GM23338 (cell line): ENCODE measurements around the gene ZDHHC4. TPM values are rescaled to one million over a fixed set of nuclear protein-coding genes. Genes with fewer than 3 reads are reported as not detected.
A peak's percentile ranks its signal among the peaks of the same experiment; 100 is the strongest.

Source experiments
- ATAC-seq: fragments of 200-7000 bp; cut with Tn5 transposase; 3 replicates; pipeline ENCODE4 v1.9.1; 2020
- DNase-seq: peaks from one replicate; pipeline ENCODE4 v3.0.0-alpha.2; 2015; ENCODE audit warnings: low spot score
- H2AFZ ChIP-seq: fragments of 200-600 bp; sonication (generic); 2 replicates; pipeline ENCODE4 v1.8.0; 2016; ENCODE audit warnings: antibody characterized with exemption, mild to moderate bottlenecking, moderate library complexity
- H3F3A ChIP-seq: fragments of 200-600 bp; sonication (generic); replicated peaks from 2 replicates; pipeline ENCODE4 v1.8.0; 2017; ENCODE audit warnings: antibody characterized with exemption, mixed run types, low read depth
- H3K27ac ChIP-seq: fragments of 200-600 bp; sonication (generic); 2 replicates; pipeline ENCODE4 v1.6.1; 2016; ENCODE audit warnings: low read depth
- H3K27me3 ChIP-seq: fragments of 200-600 bp; sonication (generic); 2 replicates; pipeline ENCODE4 v1.8.0; 2016; ENCODE audit warnings: mild to moderate bottlenecking, mixed run types, moderate library complexity; ENCODE audit not compliant: insufficient read depth
- H3K36me3 ChIP-seq: fragments of 200-600 bp; sonication (generic); 2 replicates; pipeline ENCODE4 v1.8.0; 2016; ENCODE audit warnings: mild to moderate bottlenecking; ENCODE audit not compliant: insufficient read depth
- H3K4me1 ChIP-seq: fragments of 200-600 bp; sonication (generic); 2 replicates; pipeline ENCODE4 v1.8.0; 2016; ENCODE audit warnings: mild to moderate bottlenecking, moderate library complexity; ENCODE audit not compliant: insufficient read depth
- H3K4me2 ChIP-seq: fragments of 200-600 bp; sonication (generic); 2 replicates; pipeline ENCODE4 v1.7.1; 2017; ENCODE audit warnings: mixed run types
- H3K4me3 ChIP-seq: fragments of 200-600 bp; sonication (generic); 2 replicates; pipeline ENCODE4 v1.6.1; 2016; ENCODE audit warnings: mixed run types
- H3K79me2 ChIP-seq: fragments of 200-600 bp; sonication (generic); replicated peaks from 2 replicates; pipeline ENCODE4 v1.8.0; 2017; ENCODE audit warnings: mild to moderate bottlenecking; ENCODE audit not compliant: insufficient read depth
- H3K9me2 ChIP-seq: fragments of 200-600 bp; sonication (generic); 2 replicates; pipeline ENCODE4 v1.8.0; 2017; ENCODE audit not compliant: insufficient read depth
- H4K20me1 ChIP-seq: fragments of 200-600 bp; sonication (generic); replicated peaks from 2 replicates; pipeline ENCODE4 v1.8.0; 2017; ENCODE audit warnings: mild to moderate bottlenecking; ENCODE audit not compliant: insufficient read depth
- H3K27ac Mint-ChIP-seq: 2 replicates; pipeline ENCODE4 v1.8.0; 2020; ENCODE audit warnings: inconsistent platforms, mild to moderate bottlenecking, moderate library complexity, mixed read lengths
- H3K27me3 Mint-ChIP-seq: 3 replicates; pipeline ENCODE4 v1.8.0; 2022; ENCODE audit warnings: low read depth, mild to moderate bottlenecking, moderate library complexity, mixed read lengths, inconsistent platforms; ENCODE audit not compliant: insufficient read depth, poor library complexity
- H3K36me3 Mint-ChIP-seq: 3 replicates; pipeline ENCODE4 v1.8.0; 2021; ENCODE audit warnings: low read depth, mild to moderate bottlenecking, inconsistent platforms, moderate library complexity, mixed read lengths
- H3K4me1 Mint-ChIP-seq: 3 replicates; pipeline ENCODE4 v1.8.0; 2020; ENCODE audit warnings: mild to moderate bottlenecking, inconsistent platforms, mixed read lengths
- H3K4me3 Mint-ChIP-seq: 3 replicates; pipeline ENCODE4 v1.8.0; 2021; ENCODE audit warnings: moderate library complexity, mild to moderate bottlenecking, inconsistent platforms, mixed read lengths
- H3K9me3 Mint-ChIP-seq: 3 replicates; pipeline ENCODE4 v1.8.0; 2020; ENCODE audit warnings: moderate library complexity, mild to moderate bottlenecking, inconsistent platforms, mixed read lengths
- EZH2 ChIP-seq: fragments of 200-600 bp; sonication (generic); IDR thresholded peaks from one replicate; pipeline ENCODE4 v1.8.0; 2017; ENCODE audit warnings: antibody characterized with exemption, mild to moderate bottlenecking, low read depth; ENCODE audit not compliant: unreplicated experiment
- JUNB ChIP-seq: IDR thresholded peaks from one replicate; pipeline ENCODE4 v1.6.1; 2016; ENCODE audit warnings: antibody characterized with exemption; ENCODE audit not compliant: unreplicated experiment
- POLR2AphosphoS5 ChIP-seq: IDR thresholded peaks from 2 replicates; pipeline ENCODE4 v1.6.1; 2016; ENCODE audit warnings: antibody characterized with exemption, low read depth
- STAT1 ChIP-seq: IDR thresholded peaks from one replicate; pipeline ENCODE4 v1.6.1; 2016; ENCODE audit warnings: antibody characterized with exemption; ENCODE audit not compliant: unreplicated experiment
- ZNF114 ChIP-seq: fragments of 250-450 bp; sonication (Bioruptor Pico); IDR thresholded peaks from 2 replicates; pipeline ENCODE4 v1.5.0; 2020; ENCODE audit warnings: mild to moderate bottlenecking, moderate library complexity
- ZNF331 ChIP-seq: fragments of 250-450 bp; sonication (Bioruptor Pico); IDR thresholded peaks from 2 replicates; pipeline ENCODE4 v1.5.0; 2020; ENCODE audit warnings: low read depth, mild to moderate bottlenecking, moderate library complexity
- polyA plus RNA-seq: library from polyadenylated mRNA; unstranded; fragments of >200 nt; fragmentation: Nextera tagmentation; extraction: Ambion mirVana; gene quantifications from 2 replicates; pipeline ENCODE4 v1.2.1, GENCODE V29; 2016
- total RNA-seq: library from RNA; depleted of rRNA; stranded (reverse); fragments of >200 nt; shearing (Covaris generic); gene quantifications from 2 replicates; pipeline ENCODE4 v1.2.3, GENCODE V29; 2014
- TF ChIP-seq, protein P1 (sequence below): IDR thresholded peaks from 2 replicates; pipeline ENCODE4 v1.6.1; 2016; ENCODE audit warnings: antibody characterized with exemption
- TF ChIP-seq, protein P2 (sequence below), 2 experiments: fragments of 200-600 bp in 1 of 2; sonication (generic) in 1 of 2; conservative IDR thresholded peaks; 2 replicates each; pipeline versions ENCODE4 v1.5.1 to v1.6.1; 2016 to 2017; ENCODE audit warnings: antibody characterized with exemption in 2 of 2, low read depth in 2 of 2, mild to moderate bottlenecking in 2 of 2, moderate library complexity in 1 of 2
- TF ChIP-seq, protein P3 (sequence below): IDR thresholded peaks from one replicate; pipeline ENCODE4 v1.6.1; 2018; ENCODE audit warnings: antibody characterized with exemption; ENCODE audit not compliant: unreplicated experiment

Gene ZDHHC4
- total and polyA plus RNA-seq, 2 experiments from 2014 or later, result 31.2 to 58.9 TPM

DNA sequence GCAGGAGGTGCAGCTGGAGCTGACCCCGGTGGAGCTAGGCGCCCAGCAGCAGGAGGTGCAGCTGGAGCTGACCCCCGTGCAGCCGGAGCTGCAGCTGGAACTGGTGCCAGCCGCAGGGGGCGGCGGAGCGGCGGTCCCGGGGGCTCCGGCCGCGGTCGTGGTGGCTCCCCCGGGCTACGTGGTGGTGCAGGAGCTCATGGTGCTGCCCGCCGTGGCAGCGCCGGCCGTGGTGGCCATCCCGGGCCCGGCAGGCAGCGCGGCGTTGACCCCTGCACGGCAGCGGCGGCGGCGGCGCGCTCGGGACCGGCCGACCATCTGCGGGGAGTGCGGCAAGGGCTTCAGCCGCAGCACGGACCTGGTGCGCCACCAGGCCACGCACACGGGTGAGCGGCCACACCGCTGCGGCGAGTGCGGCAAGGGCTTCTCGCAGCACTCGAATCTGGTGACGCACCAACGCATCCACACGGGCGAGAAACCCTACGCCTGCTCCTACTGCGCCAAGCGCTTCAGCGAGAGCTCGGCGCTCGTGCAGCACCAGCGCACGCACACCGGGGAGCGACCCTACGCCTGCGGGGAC, 45.0 kb downstream of the ZDHHC4 start (continued):
- TF ChIP-seq ZNF114 (CRISPR knock-in tag), result no peak
- TF ChIP-seq, protein P1, sequence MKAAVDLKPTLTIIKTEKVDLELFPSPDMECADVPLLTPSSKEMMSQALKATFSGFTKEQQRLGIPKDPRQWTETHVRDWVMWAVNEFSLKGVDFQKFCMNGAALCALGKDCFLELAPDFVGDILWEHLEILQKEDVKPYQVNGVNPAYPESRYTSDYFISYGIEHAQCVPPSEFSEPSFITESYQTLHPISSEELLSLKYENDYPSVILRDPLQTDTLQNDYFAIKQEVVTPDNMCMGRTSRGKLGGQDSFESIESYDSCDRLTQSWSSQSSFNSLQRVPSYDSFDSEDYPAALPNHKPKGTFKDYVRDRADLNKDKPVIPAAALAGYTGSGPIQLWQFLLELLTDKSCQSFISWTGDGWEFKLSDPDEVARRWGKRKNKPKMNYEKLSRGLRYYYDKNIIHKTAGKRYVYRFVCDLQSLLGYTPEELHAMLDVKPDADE, result no peak
- TF ChIP-seq POLR2AphosphoS5, result no peak
- no peak for TF ChIP-seq JUNB
- TF ChIP-seq EZH2, result no peak
- no peak for TF ChIP-seq ZNF331 (CRISPR knock-in tag)

DNA sequence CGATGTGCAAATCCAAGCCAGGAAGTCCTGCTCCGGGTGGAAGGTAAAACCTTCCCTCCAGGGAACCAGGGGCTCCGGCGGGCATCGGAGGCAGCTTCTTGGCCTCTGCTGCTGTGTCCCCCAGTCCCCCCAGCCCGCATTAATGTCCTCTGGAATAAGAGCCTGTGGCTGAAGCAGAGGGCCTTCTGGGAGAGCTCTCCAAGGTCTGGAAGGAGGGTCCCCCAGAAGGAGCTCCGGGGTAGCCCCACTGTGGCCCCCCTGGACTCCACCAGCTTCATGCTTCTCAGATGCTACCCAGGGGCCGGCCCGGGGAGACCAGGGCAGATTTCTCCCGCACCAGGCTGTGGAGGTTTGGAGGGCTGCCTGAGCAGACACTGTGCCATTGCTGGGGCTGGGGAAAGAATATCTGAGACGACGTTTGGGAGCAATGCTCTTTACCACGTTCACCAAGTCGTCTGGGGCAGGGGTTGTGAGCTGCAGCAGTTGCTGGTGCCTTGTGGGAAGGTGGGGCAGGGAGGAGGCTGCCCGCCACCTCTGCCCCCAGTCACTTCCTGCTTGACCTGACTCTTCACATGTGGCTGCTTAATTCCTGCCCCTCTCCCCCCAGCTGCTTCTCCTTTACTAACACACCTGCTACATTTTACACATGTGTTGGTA, 46.5 kb downstream of the ZDHHC4 start:
- no peaks in the 10 kb centered on the region for H4K20me1 ChIP-seq
- Mint-ChIP-seq H3K9me3 (peaks cover 5% of the 10 kb centered on the region; the same call in 1 of the 3 replicates), H3K27ac (no peak overlapping the region), H3K4me1 (no peaks in the 10 kb centered on the region; the same call in 2 of the 3 replicates), H3K4me3 (no peak overlapping the region), H3K27me3 (peaks cover 10% of the 10 kb centered on the region), H3K36me3 (peaks cover 26% of the 10 kb centered on the region)
- H3K79me2 ChIP-seq, result no peaks in the 10 kb centered on the region
- no peaks in the 10 kb centered on the region for H3F3A ChIP-seq
- ATAC-seq (no peak), DNase-seq (no peak)
- 0 out of 2 replicates have a peak overlapping the region, but pooled peaks have one; percentile 63 for H3K27ac ChIP-seq
- H3K4me1 ChIP-seq, result no peaks in the 10 kb centered on the region
- H3K9me2 ChIP-seq, result no peaks in the 10 kb centered on the region
- no peaks in the 10 kb centered on the region for H3K27me3 ChIP-seq
- TF ChIP-seq EZH2 (no peak), JUNB (no peak), ZNF114 (CRISPR knock-in tag) (no peak), STAT1 (no peak)
- TF ChIP-seq, protein P2, sequence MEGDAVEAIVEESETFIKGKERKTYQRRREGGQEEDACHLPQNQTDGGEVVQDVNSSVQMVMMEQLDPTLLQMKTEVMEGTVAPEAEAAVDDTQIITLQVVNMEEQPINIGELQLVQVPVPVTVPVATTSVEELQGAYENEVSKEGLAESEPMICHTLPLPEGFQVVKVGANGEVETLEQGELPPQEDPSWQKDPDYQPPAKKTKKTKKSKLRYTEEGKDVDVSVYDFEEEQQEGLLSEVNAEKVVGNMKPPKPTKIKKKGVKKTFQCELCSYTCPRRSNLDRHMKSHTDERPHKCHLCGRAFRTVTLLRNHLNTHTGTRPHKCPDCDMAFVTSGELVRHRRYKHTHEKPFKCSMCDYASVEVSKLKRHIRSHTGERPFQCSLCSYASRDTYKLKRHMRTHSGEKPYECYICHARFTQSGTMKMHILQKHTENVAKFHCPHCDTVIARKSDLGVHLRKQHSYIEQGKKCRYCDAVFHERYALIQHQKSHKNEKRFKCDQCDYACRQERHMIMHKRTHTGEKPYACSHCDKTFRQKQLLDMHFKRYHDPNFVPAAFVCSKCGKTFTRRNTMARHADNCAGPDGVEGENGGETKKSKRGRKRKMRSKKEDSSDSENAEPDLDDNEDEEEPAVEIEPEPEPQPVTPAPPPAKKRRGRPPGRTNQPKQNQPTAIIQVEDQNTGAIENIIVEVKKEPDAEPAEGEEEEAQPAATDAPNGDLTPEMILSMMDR (conservative IDR thresholded peaks at IDR 0.05; ENCODE audit: low read depth in 2 of 2), result no peak
- TF ChIP-seq, protein P3, sequence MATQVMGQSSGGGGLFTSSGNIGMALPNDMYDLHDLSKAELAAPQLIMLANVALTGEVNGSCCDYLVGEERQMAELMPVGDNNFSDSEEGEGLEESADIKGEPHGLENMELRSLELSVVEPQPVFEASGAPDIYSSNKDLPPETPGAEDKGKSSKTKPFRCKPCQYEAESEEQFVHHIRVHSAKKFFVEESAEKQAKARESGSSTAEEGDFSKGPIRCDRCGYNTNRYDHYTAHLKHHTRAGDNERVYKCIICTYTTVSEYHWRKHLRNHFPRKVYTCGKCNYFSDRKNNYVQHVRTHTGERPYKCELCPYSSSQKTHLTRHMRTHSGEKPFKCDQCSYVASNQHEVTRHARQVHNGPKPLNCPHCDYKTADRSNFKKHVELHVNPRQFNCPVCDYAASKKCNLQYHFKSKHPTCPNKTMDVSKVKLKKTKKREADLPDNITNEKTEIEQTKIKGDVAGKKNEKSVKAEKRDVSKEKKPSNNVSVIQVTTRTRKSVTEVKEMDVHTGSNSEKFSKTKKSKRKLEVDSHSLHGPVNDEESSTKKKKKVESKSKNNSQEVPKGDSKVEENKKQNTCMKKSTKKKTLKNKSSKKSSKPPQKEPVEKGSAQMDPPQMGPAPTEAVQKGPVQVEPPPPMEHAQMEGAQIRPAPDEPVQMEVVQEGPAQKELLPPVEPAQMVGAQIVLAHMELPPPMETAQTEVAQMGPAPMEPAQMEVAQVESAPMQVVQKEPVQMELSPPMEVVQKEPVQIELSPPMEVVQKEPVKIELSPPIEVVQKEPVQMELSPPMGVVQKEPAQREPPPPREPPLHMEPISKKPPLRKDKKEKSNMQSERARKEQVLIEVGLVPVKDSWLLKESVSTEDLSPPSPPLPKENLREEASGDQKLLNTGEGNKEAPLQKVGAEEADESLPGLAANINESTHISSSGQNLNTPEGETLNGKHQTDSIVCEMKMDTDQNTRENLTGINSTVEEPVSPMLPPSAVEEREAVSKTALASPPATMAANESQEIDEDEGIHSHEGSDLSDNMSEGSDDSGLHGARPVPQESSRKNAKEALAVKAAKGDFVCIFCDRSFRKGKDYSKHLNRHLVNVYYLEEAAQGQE, result no peak
- H3K36me3 ChIP-seq, result no peaks in the 10 kb centered on the region
- no peak overlapping the region for H3K4me2 ChIP-seq
- no peak overlapping the region for H3K4me3 ChIP-seq
- H2AFZ ChIP-seq, result no peak overlapping the region
